ENCODE measurements around the gene KRTAP4-6. TPM values are rescaled to one million over a fixed set of nuclear protein-coding genes. Genes with fewer than 3 reads are reported as not detected.
A peak's percentile ranks its signal among the peaks of the same experiment; 100 is the strongest.

Gene KRTAP4-6
- polyA plus RNA-seq, 2 of the 4 experiments (the other 2 are of a cell fraction), result not detected

- ATAC-seq (no peak), DNase-seq (ENCODE audit: low read depth in 1 of 2, low spot score in 1 of 2) (no peak), FAIRE-seq (peak; percentile 77)
- POLR2A ChIA-PET, result no interaction called here
- no peaks in the 10 kb centered on the region for H3K9me3 ChIP-seq
- H3K4me3 ChIP-seq, result no peak within 1 kb of the TSS
- no peak within 1 kb of the TSS for H3K4me2 ChIP-seq
- TF ChIP-seq HOXB5 (CRISPR knock-in tag; IDR thresholded peaks at IDR 0.05), result no peak
- TF ChIP-seq TFCP2L1 (CRISPR knock-in tag; IDR thresholded peaks at IDR 0.05), result no peak
- no peak for TF ChIP-seq GATA3 (IDR thresholded peaks at IDR 0.05; ENCODE audit: borderline replicate concordance)
- no peak for TF ChIP-seq BHLHE40 (IDR thresholded peaks at IDR 0.05; ENCODE audit: low read depth, low read length)
- no peak for TF ChIP-seq MYC (IDR thresholded peaks at IDR 0.05; ENCODE audit: borderline replicate concordance, low read length)
- no peak for TF ChIP-seq KDM5A (IDR thresholded peaks at IDR 0.05)
- TF ChIP-seq RAD21 (conservative IDR thresholded peaks at IDR 0.05 in 1 of 2, IDR thresholded peaks at IDR 0.05 in 1 of 2), result no peak
- 65% methylated on average over 1 of the region's 1 CpG for WGBS (ENCODE audit: missing lambda C conversion rate)
- H3K27ac ChIP-seq, result no peak within 1 kb of the TSS
- CTCF ChIA-PET, result interaction anchor here (0.9 to 1.2 kb wide), 2 partner anchors 11 to 392 kb away, joined by 3 read pairs; no protein-coding TSS in a partner anchor
- H3K4me1 ChIP-seq, result 0 out of 3 replicates have a peak, but pooled peaks cover 4% of the 10 kb centered on the region
These were observed 27.8 kb upstream of the KRTAP4-6 start, which contains the start of gene KRTAP4-3 for GRCh38 chr17:41168121-41168520. Gene KRTAP4-3, minus strand, starts transcription at chr17:41168221. Its CDS starts 49 bp downstream, at chr17:41168172.

DNA sequence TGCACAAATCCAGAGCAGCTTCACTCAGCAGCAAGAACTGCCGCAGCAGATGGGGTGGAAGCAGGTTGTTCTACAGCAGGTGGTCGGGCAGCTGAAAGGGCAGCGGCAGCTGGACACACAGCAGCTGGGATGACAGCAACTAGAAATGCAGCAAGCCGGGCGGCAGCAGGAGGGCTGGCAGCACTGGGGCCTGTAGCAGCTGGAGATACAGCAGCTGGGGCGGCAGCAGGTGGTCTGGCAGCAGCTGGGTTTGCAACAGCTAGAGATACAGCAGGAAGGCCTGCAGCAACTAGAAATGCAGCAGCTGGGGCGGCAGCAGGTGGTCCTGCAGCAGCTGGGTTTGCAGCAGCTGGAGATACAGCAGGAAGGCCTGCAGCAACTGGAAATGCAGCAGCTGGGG is 27.2 kb upstream of the KRTAP4-6 start:
- Histone ChIP-seq H3K4me2 (no peak overlapping the region), H3K9me3 (no peaks in the 10 kb centered on the region), H3K27ac (no peak overlapping the region), H3K4me3 (no peak overlapping the region), H3K4me1 (0 out of 3 replicates have a peak, but pooled peaks cover 4% of the 10 kb centered on the region)
- WGBS (ENCODE audit: missing lambda C conversion rate), result 74% methylated on average over 7 of the region's 7 CpGs
- DNase-seq (ENCODE audit: low read depth in 1 of 2, low spot score in 1 of 2) (no peak), FAIRE-seq (no peak), ATAC-seq (no peak)
- POLR2A ChIA-PET, result no interaction called here
- no peak for TF ChIP-seq NFE2L2 (conservative IDR thresholded peaks at IDR 0.05; ENCODE audit: low read length)
- no peak for TF ChIP-seq PBX3 (IDR thresholded peaks at IDR 0.05)
- no peak for TF ChIP-seq EP300 (IDR thresholded peaks at IDR 0.05)
- TF ChIP-seq PHF8 (IDR thresholded peaks at IDR 0.05; ENCODE audit: borderline replicate concordance, low read depth), result no peak
- CTCF ChIA-PET, result interaction anchor here (0.9 kb wide), 2 partner anchors 11 to 109 kb away, joined by 3 read pairs; no protein-coding TSS in a partner anchor

DNA sequence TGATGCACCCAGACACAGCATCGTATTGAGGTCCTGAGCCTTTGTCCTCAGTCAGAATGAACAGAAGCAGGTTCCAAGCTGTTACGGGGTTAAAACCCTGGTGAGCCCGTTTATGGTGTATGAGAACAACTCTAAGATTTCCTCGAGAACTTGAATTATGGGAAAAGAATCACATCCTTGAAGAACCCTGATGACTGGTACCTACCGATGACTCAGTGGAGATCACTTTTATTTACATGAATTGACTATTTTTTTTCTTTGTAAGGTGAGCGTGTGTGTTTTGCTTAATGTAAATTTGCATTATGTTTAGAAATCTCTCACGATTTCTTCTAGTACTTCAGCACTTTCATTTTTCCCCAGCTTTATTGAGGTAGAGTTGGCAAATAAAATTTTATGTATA is 23.5 kb upstream of the KRTAP4-6 start:
- DNase-seq (ENCODE audit: low read depth in 1 of 2, low spot score in 1 of 2) (no peak), FAIRE-seq (peak; percentile 7), ATAC-seq (peak in 1 of 2 experiments; percentile 32; a peak in 1 of 6 replicates)
- Histone ChIP-seq H3K4me3 (no peak overlapping the region), H3K9me3 (no peaks in the 10 kb centered on the region), H3K4me2 (peak overlapping the region; percentile 26; the same call in 2 of the 3 replicates), H3K27ac (no peak overlapping the region), H3K4me1 (0 out of 3 replicates have a peak, but pooled peaks cover 4% of the 10 kb centered on the region)
- ChIA-PET CTCF (interaction anchor here (1.5 kb wide), 1 partner anchor 396 kb away, joined by 3 read pairs; no protein-coding TSS in a partner anchor), POLR2A (no interaction called here)
- 32% methylated on average over 7 of the region's 7 CpGs for WGBS (ENCODE audit: missing lambda C conversion rate)
- TF ChIP-seq, protein P1, sequence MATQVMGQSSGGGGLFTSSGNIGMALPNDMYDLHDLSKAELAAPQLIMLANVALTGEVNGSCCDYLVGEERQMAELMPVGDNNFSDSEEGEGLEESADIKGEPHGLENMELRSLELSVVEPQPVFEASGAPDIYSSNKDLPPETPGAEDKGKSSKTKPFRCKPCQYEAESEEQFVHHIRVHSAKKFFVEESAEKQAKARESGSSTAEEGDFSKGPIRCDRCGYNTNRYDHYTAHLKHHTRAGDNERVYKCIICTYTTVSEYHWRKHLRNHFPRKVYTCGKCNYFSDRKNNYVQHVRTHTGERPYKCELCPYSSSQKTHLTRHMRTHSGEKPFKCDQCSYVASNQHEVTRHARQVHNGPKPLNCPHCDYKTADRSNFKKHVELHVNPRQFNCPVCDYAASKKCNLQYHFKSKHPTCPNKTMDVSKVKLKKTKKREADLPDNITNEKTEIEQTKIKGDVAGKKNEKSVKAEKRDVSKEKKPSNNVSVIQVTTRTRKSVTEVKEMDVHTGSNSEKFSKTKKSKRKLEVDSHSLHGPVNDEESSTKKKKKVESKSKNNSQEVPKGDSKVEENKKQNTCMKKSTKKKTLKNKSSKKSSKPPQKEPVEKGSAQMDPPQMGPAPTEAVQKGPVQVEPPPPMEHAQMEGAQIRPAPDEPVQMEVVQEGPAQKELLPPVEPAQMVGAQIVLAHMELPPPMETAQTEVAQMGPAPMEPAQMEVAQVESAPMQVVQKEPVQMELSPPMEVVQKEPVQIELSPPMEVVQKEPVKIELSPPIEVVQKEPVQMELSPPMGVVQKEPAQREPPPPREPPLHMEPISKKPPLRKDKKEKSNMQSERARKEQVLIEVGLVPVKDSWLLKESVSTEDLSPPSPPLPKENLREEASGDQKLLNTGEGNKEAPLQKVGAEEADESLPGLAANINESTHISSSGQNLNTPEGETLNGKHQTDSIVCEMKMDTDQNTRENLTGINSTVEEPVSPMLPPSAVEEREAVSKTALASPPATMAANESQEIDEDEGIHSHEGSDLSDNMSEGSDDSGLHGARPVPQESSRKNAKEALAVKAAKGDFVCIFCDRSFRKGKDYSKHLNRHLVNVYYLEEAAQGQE (IDR thresholded peaks at IDR 0.05), result no peak
- TF ChIP-seq, protein P2, sequence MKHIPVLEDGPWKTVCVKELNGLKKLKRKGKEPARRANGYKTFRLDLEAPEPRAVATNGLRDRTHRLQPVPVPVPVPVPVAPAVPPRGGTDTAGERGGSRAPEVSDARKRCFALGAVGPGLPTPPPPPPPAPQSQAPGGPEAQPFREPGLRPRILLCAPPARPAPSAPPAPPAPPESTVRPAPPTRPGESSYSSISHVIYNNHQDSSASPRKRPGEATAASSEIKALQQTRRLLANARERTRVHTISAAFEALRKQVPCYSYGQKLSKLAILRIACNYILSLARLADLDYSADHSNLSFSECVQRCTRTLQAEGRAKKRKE (CRISPR knock-in tag; IDR thresholded peaks at IDR 0.05; ENCODE audit: low read depth), result no peak
- no peak for TF ChIP-seq RARB (CRISPR knock-in tag; IDR thresholded peaks at IDR 0.05)
- no peak for TF ChIP-seq JUNB (IDR thresholded peaks at IDR 0.05)
- TF ChIP-seq HOXB13 (CRISPR knock-in tag; IDR thresholded peaks at IDR 0.05; ENCODE audit: low read depth), result no peak
- no peak for TF ChIP-seq BHLHE40 (IDR thresholded peaks at IDR 0.05; ENCODE audit: low read depth, low read length)
- no peak for TF ChIP-seq MAFK (IDR thresholded peaks at IDR 0.05; ENCODE audit: partially characterized antibody)
- no peak for TF ChIP-seq ZC3H11A (IDR thresholded peaks at IDR 0.05)
- TF ChIP-seq MAZ (IDR thresholded peaks at IDR 0.05; ENCODE audit: borderline replicate concordance, low read depth, low read length), result no peak
- no peak for TF ChIP-seq FOSB (CRISPR knock-in tag; IDR thresholded peaks at IDR 0.05)
- TF ChIP-seq POLR2A (IDR thresholded peaks at IDR 0.05; ENCODE audit: low read length), result no peak
- no peak for TF ChIP-seq RCOR1 (IDR thresholded peaks at IDR 0.05; ENCODE audit: low read depth, low read length)
- TF ChIP-seq ELK1 (IDR thresholded peaks at IDR 0.05; ENCODE audit: low read depth, low read length), result no peak
- no peak for TF ChIP-seq NR3C1 (IDR thresholded peaks at IDR 0.05)
- no peak for TF ChIP-seq TP53 (CRISPR knock-in tag; IDR thresholded peaks at IDR 0.05)
- TF ChIP-seq NPAS2 (CRISPR knock-in tag; IDR thresholded peaks at IDR 0.05; ENCODE audit: borderline replicate concordance), result no peak

Measured in A549 (cell line).